D721Med (cell line): ENCODE data around the gene PDE1A.

Experiments used
- DNase-seq: peaks from one replicate; pipeline ENCODE4 v3.0.0; 2011; ENCODE audit warnings: low spot score; ENCODE audit not compliant: insufficient read length
- FAIRE-seq: peaks from 2 replicates; lab custom pipeline; 2011; peaks lifted over from hg19 to GRCh38; lab: Jason Lieb, UNC
- CTCF ChIP-seq: IDR thresholded peaks from 2 replicates; pipeline ENCODE4 v1.5.1; 2012; ENCODE audit warnings: mild to moderate bottlenecking, control low read depth; ENCODE audit not compliant: insufficient read depth; ENCODE audit errors: missing control alignments

PDE1A gene

GRCh38 chr2:182181381-182181780 is 245.5 kb downstream of the PDE1A start:
- FAIRE-seq: no peak
- no peak for DNase-seq
- TF ChIP-seq CTCF: no peak

GRCh38 chr2:182179176-182179575 is 247.7 kb downstream of the PDE1A start:
- no peak for TF ChIP-seq CTCF
- DNase-seq: no peak
- FAIRE-seq: no peak

- no peak for TF ChIP-seq CTCF
- DNase-seq (no peak), FAIRE-seq (no peak)
Measured at GRCh38 chr2:182173944-182174622, 252.8 kb downstream of the PDE1A start.

DNA sequence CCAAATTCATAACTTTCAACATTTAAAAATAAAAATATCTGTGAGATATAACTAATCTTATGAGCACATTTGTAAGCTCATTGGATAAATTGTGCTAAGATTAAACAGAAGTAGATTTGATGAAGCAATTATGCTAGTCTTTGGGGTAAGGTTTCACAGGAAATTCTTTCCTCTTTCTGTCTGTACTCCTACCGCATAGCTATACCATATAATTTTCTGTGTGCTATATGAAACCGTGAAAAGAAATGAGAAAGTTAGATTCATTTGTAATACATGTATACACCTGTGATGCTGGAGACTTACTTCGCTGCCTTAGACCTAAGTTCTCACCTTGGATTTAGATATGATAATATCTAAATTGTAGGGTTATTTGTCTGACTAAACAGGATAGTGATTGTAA is 256.5 kb downstream of the PDE1A start:
- FAIRE-seq (peak; percentile 58), DNase-seq (no peak)
- TF ChIP-seq CTCF: no peak

DNA sequence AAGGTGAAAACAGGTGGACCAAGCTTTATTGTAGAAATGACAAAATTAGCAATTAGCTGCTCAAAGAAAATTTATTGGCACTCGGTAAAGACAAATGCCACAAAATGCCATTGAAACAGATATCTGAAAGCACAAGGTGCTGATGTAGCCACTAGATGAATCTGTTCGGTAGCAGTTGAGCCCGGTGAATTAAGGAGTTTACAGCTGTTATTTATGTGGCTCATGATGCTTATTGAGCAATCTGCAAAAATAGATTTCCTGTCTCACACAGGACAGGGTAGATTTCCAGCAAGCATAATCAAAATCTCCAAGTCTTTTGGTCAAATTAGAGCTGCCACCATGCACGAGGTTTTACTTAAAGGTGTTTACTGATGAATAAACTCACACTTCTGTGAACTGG is 259.0 kb downstream of the PDE1A start:
- TF ChIP-seq CTCF: no peak
- FAIRE-seq: no peak
- DNase-seq: no peak

- FAIRE-seq (no peak), DNase-seq (no peak)
- TF ChIP-seq CTCF: no peak
Measured at GRCh38 chr2:182166841-182167240, 260.0 kb downstream of the PDE1A start.

DNA sequence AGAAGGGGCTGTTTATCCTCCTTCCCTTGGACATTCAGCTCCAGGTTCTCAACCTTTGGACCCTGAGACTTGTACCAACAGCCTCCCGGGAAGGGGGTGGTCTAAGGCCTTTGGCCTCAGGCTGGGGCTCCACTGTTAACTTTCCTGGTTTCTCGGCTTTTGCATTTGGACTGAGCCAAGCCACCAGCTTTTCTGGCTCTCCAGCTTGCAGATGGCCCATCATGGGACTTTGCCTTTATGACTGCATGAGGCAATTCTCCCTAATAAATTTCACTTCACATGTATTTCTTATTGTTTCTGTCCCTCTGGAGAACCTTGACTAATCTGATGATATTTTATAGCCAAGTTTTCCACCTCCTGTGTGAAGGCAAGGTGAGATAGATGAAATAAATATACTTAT is 260.4 kb downstream of the PDE1A start:
- FAIRE-seq (no peak), DNase-seq (no peak)
- no peak for TF ChIP-seq CTCF
